K562 (cell line): Measurements from ENCODE around the gene GBA2.

Experiments
- ATF7 ChIP-seq: fragments of 450-650 bp; IDR thresholded peaks from 2 replicates; pipeline ENCODE4 v1.7.1; 2014; ENCODE audit warnings: mild to moderate bottlenecking, moderate library complexity
- BHLHE40 ChIP-seq: IDR thresholded peaks from 2 replicates; pipeline ENCODE4 v1.6.1; 2011; ENCODE audit warnings: low read length, improper control_type of control experiment
- LEF1 ChIP-seq: fragments of 450-650 bp; IDR thresholded peaks from 2 replicates; pipeline ENCODE4 v1.6.1; 2016; ENCODE audit warnings: mild to moderate bottlenecking
- MAX ChIP-seq: sonication (generic); formaldehyde crosslinking; IDR thresholded peaks from 2 replicates; pipeline ENCODE4 v1.9.0; 2022; ENCODE audit warnings: mild to moderate bottlenecking, missing genetic modification reagents
- PCBP2 ChIP-seq: fragments of 200-400 bp; formaldehyde crosslinking; IDR thresholded peaks from 2 replicates; pipeline ENCODE4 v1.6.1; 2018; ENCODE audit warnings: low read length, low read depth, mild to moderate bottlenecking, moderate library complexity; ENCODE audit not compliant: poor library complexity, severe bottlenecking
- POLR2A ChIP-seq: fragments of 450-650 bp; conservative IDR thresholded peaks from 2 replicates; pipeline ENCODE4 v1.6.1; 2016
- SIX5 ChIP-seq, 2 experiments: IDR thresholded peaks; 2 replicates each; pipeline ENCODE4 v1.6.1; 2011; ENCODE audit warnings: low read length in 2 of 2, borderline replicate concordance in 1 of 2, low read depth in 1 of 2, mild to moderate bottlenecking in 1 of 2, moderate library complexity in 1 of 2; ENCODE audit not compliant: insufficient read depth in 1 of 2
- TF ChIP-seq, protein P1 (sequence below), 3 experiments: IDR thresholded peaks in 2 of 3; conservative IDR thresholded peaks in 1 of 3; 2 replicates each; pipeline ENCODE4 v1.5.1; 2011 to 2012; ENCODE audit warnings: low read length in 3 of 3, mild to moderate bottlenecking in 3 of 3, control low read depth in 2 of 3, improper control_type of control experiment in 1 of 3, inconsistent platforms in 1 of 3, low read depth in 1 of 3, mixed read lengths in 1 of 3, moderate library complexity in 1 of 3; ENCODE audit not compliant: insufficient read depth in 2 of 3

GRCh38 chr9:35748858-35749514 is at the start of gene GBA2, which contains the start of gene RGP1:
- TF ChIP-seq POLR2A (peak; percentile 62; the same call in 1 of the 2 replicates), PCBP2 (no peak), SIX5 (IDR thresholded peaks at IDR 0.05; ENCODE audit: borderline replicate concordance in 1 of 2, insufficient read depth in 1 of 2, low read depth in 1 of 2, low read length in 2 of 2) (no peak), BHLHE40 (no peak), MAX (CRISPR knock-in tag) (no peak), LEF1 (no peak), ATF7 (peak; percentile 38; the same call in 1 of the 2 replicates)
- TF ChIP-seq, protein P1, sequence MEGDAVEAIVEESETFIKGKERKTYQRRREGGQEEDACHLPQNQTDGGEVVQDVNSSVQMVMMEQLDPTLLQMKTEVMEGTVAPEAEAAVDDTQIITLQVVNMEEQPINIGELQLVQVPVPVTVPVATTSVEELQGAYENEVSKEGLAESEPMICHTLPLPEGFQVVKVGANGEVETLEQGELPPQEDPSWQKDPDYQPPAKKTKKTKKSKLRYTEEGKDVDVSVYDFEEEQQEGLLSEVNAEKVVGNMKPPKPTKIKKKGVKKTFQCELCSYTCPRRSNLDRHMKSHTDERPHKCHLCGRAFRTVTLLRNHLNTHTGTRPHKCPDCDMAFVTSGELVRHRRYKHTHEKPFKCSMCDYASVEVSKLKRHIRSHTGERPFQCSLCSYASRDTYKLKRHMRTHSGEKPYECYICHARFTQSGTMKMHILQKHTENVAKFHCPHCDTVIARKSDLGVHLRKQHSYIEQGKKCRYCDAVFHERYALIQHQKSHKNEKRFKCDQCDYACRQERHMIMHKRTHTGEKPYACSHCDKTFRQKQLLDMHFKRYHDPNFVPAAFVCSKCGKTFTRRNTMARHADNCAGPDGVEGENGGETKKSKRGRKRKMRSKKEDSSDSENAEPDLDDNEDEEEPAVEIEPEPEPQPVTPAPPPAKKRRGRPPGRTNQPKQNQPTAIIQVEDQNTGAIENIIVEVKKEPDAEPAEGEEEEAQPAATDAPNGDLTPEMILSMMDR (IDR thresholded peaks at IDR 0.05 in 2 of 3, conservative IDR thresholded peaks at IDR 0.05 in 1 of 3; ENCODE audit: insufficient read depth in 2 of 3, low read depth in 1 of 3, low read length in 3 of 3): no peak
